Esophagus squamous epithelium (tissue), 5 donors: Measurements from ENCODE around the gene SLC16A5. TPM values are rescaled to one million over a fixed set of nuclear protein-coding genes. Genes with fewer than 3 reads are reported as not detected.

Experiments used
- DNase-seq: peaks from one replicate; lab custom pipeline; 2025; lab: John Stamatoyannopoulos, UW
- H3K27ac ChIP-seq, 4 donors: fragments of 200-600 bp; sonication (generic); one replicate each; pipeline ENCODE4 v1.5.1; 2016 to 2019; ENCODE audit warnings: mild to moderate bottlenecking in 1 of 4
- H3K27me3 ChIP-seq, 4 donors: fragments of 200-600 bp; sonication (generic); 1 replicate in 3 of 4; 2 replicates in 1 of 4; pipeline versions ENCODE4 v1.5.1 to v1.6.0; 2017 to 2021; ENCODE audit warnings: antibody characterized with exemption in 1 of 4
- H3K36me3 ChIP-seq, 3 donors: fragments of 200-600 bp; sonication (generic); one replicate each; pipeline ENCODE4 v1.5.1; 2016 to 2019
- H3K4me1 ChIP-seq, 3 donors: fragments of 200-600 bp; sonication (generic); one replicate each; pipeline ENCODE4 v1.5.1; 2017 to 2019
- H3K4me3 ChIP-seq, 4 donors: fragments of 200-600 bp; sonication (generic); 1 replicate in 3 of 4; 2 replicates in 1 of 4; pipeline ENCODE4 v1.5.1; 2016 to 2019; ENCODE audit warnings: mild to moderate bottlenecking in 2 of 4, moderate library complexity in 1 of 4
- H3K9me3 ChIP-seq, 3 donors: fragments of 200-600 bp; sonication (generic); one replicate each; pipeline ENCODE4 v1.5.1; 2016 to 2019
- POLR2A ChIP-seq, 4 donors: fragments of 450-650 bp; IDR thresholded peaks; one replicate each; pipeline ENCODE4 v1.6.1; 2017; ENCODE audit warnings: antibody characterized with exemption in 4 of 4, mild to moderate bottlenecking in 4 of 4, moderate library complexity in 3 of 4
- WGBS, 2 donors: methylation state at CpG; one replicate each; pipeline ENCODE4 v1.1.5; 2018; 5-methylcytosine and 5-hydroxymethylcytosine counted together
- intact Hi-C: fragments of 100-400 bp; cut with DNase I; formaldehyde crosslinking; loops from one replicate; pipeline ENCODE4 v1.15.0; 2022
- total RNA-seq, 4 donors: library from RNA; depleted of rRNA; stranded (reverse); fragments of >200 nt; gene quantifications; one replicate each; pipeline ENCODE4 v1.1.0, GENCODE V29; 2016
- TF ChIP-seq, protein P1 (sequence below), 6 experiments: fragments of 450-650 bp in 4 of 6; fragments of 200-600 bp in 2 of 6; sonication (generic) in 2 of 6; IDR thresholded peaks; one replicate each; pipeline ENCODE4 v1.5.1; 2016 to 2019; ENCODE audit warnings: antibody characterized with exemption in 6 of 6, mild to moderate bottlenecking in 4 of 6, moderate library complexity in 4 of 6
- donor health status: DM: yes; HTN: yes; CAD: no.

SLC16A5 gene
- total RNA-seq, 4 donors from 2014 or later: 13.4 to 22.9 (median 17.4) TPM

- H3K27ac ChIP-seq: no peak overlapping the region
- no peaks in the 10 kb centered on the region for H3K9me3 ChIP-seq
- no peaks in the 10 kb centered on the region for H3K27me3 ChIP-seq
- intact Hi-C loops: loop anchor here (10.0 kb wide), 1 partner anchor 135 kb away; no protein-coding TSS in a partner anchor
- H3K4me1 ChIP-seq: peaks cover 2 to 29% (median 8%) of the 10 kb centered on the region in 3 donors
- no peak for TF ChIP-seq POLR2A (IDR thresholded peaks at IDR 0.05)
- TF ChIP-seq, protein P1, sequence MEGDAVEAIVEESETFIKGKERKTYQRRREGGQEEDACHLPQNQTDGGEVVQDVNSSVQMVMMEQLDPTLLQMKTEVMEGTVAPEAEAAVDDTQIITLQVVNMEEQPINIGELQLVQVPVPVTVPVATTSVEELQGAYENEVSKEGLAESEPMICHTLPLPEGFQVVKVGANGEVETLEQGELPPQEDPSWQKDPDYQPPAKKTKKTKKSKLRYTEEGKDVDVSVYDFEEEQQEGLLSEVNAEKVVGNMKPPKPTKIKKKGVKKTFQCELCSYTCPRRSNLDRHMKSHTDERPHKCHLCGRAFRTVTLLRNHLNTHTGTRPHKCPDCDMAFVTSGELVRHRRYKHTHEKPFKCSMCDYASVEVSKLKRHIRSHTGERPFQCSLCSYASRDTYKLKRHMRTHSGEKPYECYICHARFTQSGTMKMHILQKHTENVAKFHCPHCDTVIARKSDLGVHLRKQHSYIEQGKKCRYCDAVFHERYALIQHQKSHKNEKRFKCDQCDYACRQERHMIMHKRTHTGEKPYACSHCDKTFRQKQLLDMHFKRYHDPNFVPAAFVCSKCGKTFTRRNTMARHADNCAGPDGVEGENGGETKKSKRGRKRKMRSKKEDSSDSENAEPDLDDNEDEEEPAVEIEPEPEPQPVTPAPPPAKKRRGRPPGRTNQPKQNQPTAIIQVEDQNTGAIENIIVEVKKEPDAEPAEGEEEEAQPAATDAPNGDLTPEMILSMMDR (IDR thresholded peaks at IDR 0.05): no peak
- H3K4me3 ChIP-seq: no peak overlapping the region
- no peak for DNase-seq
- WGBS, 2 donors: 95 to 98% methylated on average over 10 to 20 of the region's 31 CpGs
- peaks cover 4 to 48% (median 7%) of the 10 kb centered on the region in 3 donors for H3K36me3 ChIP-seq
These were observed 12.3 kb downstream of the SLC16A5 start for GRCh38 chr17:75099881-75100595.

- no peaks in the 10 kb centered on the region for H3K27me3 ChIP-seq
- intact Hi-C loops: loop anchor here (10.0 kb wide), 1 partner anchor 138 kb away; no protein-coding TSS in a partner anchor
- no peaks in the 10 kb centered on the region for H3K9me3 ChIP-seq
- H3K36me3 ChIP-seq: peaks cover 4 to 52% (median 7%) of the 10 kb centered on the region in 3 donors
- no peak overlapping the region for H3K4me3 ChIP-seq
- no peak for DNase-seq
- H3K4me1 ChIP-seq: peaks cover 0 to 6% (median 0%) of the 10 kb centered on the region in 3 donors
- TF ChIP-seq, protein P1 (IDR thresholded peaks at IDR 0.05): no peak
- TF ChIP-seq POLR2A (IDR thresholded peaks at IDR 0.05): no peak
- H3K27ac ChIP-seq: no peak overlapping the region
- WGBS, 2 donors: 54 to 62% methylated on average over 12 of the region's 12 CpGs
These were observed 14.6 kb downstream of the SLC16A5 start for GRCh38 chr17:75102385-75102821.

DNA sequence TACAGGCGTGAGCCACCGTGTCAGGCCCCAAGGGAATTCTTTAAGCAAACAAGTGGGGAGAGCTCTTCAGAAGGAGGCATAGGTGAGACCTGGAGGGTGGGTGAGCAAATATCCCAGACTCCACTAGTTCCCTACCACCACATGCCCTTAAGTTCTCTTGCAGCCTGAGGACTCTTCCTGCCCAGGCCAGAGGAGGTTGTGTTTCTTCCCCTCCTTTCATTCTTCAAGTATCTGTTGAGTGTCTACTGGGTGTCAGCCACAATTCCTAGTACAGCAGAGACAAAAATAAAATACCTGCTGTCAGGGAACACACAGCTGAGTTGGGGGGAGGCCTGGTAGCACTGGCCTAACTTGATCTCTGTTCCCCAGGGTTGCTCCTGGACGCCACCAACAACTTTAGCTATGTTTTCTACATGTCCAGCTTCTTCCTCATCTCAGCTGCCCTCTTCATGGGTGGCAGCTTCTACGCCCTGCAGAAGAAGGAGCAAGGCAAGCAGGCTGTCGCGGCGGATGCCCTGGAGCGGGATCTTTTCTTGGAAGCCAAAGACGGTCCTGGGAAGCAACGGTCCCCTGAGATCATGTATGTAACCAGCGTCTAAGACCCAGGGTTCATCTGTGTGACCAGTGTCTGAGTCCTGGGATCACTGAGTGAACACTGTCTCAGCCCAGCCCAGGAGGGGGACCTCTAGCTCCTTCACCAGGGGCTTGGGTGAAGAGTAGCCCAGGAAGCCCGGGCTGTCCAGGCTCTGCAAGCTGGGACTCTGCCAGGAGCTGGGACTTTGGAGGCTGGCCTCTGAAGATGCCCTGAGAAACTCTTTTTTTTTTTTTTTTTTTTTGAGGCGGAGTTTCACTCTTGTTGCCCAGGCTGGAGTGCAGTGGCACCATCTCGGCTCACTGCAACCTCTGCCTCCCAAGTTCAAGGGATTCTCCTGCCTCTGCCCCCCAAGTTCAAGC is 16.1 kb downstream of the SLC16A5 start:
- intact Hi-C loops: loop anchor here (10.0 kb wide), 1 partner anchor 139 kb away; no protein-coding TSS in a partner anchor
- 64 to 100% methylated on average over 3 to 9 of the region's 14 CpGs for WGBS, 2 donors
- H3K9me3 ChIP-seq: no peaks in the 10 kb centered on the region
- no peak for TF ChIP-seq POLR2A (IDR thresholded peaks at IDR 0.05)
- TF ChIP-seq, protein P1 (IDR thresholded peaks at IDR 0.05): no peak
- no peak overlapping the region for H3K27ac ChIP-seq
- H3K36me3 ChIP-seq: peaks cover 4 to 40% (median 7%) of the 10 kb centered on the region in 3 donors
- DNase-seq: no peak
- H3K4me1 ChIP-seq: peaks cover under 1 to 4% (median 2%) of the 10 kb centered on the region in 3 donors
- H3K27me3 ChIP-seq: no peaks in the 10 kb centered on the region
- no peak overlapping the region for H3K4me3 ChIP-seq

DNA sequence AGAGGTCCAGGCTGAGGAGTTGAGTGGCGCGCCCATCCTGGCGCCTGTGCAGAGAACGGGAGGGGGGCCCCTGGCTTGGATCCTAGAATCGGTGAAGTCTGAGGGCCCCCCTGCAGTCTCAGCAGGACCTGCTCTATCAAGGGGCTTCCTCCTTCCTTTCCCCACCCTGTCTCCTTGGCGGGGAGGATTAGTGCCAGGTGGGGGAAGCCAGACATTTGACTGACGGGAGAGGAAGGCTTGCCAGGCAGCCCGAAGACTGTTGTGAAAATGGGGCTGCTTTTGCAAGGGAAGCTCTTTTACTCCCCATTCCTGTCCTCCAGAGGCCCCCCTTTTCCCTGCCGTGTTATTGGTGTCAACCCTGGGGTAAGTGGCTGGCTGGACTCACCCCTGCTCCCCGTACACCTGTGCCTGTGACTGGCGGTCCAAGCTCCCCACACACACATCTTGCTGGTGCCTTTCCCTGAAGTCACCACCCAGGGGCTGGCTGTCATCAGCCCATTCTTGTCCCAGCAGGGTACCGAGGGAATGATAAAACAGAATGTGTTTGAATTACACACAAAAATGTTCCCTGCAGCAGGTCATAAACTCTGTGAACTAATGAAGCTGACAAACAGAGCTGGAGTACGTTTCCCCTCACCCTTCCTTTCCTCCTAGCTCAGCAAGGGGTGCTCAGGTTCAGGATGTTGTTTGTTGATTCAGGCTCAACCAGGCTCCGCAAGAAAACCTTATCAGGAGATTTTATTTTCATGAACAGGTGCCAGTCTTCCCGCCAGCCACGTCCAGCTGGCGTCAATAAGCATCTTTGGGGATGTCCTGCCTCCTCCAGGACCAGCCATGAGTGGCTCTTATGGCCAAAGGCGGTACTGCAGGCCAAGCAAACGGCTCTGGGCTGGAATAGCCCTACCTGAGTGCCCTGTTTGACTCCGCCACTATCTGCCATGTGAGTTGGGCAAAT is 17.6 kb downstream of the SLC16A5 start:
- Histone ChIP-seq H3K4me3 (no peak overlapping the region), H3K36me3 (peaks cover 3 to 25% (median 4%) of the 10 kb centered on the region in 3 donors), H3K9me3 (no peaks in the 10 kb centered on the region), H3K27me3 (no peaks in the 10 kb centered on the region), H3K27ac (no peak overlapping the region), H3K4me1 (peaks cover 6 to 15% (median 9%) of the 10 kb centered on the region in 3 donors)
- DNase-seq: no peak
- intact Hi-C loops: loop anchor here (10.0 kb wide), 1 partner anchor 141 kb away; no protein-coding TSS in a partner anchor
- 63 to 68% methylated on average over 13 to 19 of the region's 20 CpGs for WGBS, 2 donors
- TF ChIP-seq, protein P1 (IDR thresholded peaks at IDR 0.05): peak; percentile 64 to 88 (median 76)
- no peak for TF ChIP-seq POLR2A (IDR thresholded peaks at IDR 0.05)
